Erythroblast (primary cell): ENCODE measurements around the gene YTHDF2.

ENCODE experiments used
- GATA1 ChIP-seq: IDR thresholded peaks from 2 replicates; pipeline ENCODE4 v1.6.1; 2011; ENCODE audit warnings: low read depth, mild to moderate bottlenecking, control low read depth, low read length, moderate library complexity
- POLR2A ChIP-seq: IDR thresholded peaks from 2 replicates; pipeline ENCODE4 v1.6.1; 2011; ENCODE audit warnings: mild to moderate bottlenecking, low read length

DNA sequence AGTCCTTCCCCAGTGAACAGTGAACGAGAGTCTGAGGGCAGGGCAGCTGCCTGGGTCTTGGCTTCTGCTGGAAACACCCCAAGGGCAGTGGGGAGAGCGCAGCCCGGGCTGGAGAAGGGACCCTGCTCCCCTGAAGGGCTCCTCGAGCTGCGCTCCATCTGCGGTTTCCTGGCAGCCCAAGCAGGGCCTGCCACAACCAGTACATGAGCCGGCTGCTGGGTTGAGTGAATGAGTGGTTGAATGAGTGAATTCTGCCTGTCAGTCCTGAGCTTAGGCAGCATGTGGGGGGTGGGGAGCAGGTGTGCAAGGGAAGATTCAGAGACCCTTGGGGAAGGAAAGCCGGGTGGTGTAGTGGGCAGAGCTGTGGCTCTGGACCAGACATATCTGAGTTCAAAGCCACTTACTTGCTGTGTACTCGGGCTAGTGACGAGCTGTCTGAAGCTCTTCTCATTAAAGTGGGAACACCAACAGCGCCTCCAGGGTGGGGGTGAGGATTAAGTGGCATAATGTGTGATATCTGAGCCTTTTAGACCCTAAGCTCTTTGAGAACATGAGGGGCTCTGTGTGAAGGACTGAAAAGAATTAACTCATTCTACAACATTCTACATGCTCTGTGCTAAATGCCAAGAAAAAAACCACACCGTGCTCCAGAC, 78.9 kb downstream of the YTHDF2 start:
- TF ChIP-seq POLR2A = no peak
- TF ChIP-seq GATA1 = no peak
